A172 (cell line): ENCODE results near the gene FOXL2NB. TPM values are rescaled to one million over a fixed set of nuclear protein-coding genes. Genes with fewer than 3 reads are reported as not detected.
"Not testable (repeated sequence)": the region's sequence is repeated elsewhere in the genome, so short reads cannot be mapped to it uniquely, and the experiment has no call there.

Source experiments
- DNase-seq: peaks from one replicate; pipeline ENCODE4 v3.0.0-alpha.2; 2015; ENCODE audit warnings: low spot score
- total RNA-seq: library from RNA; depleted of rRNA; stranded (reverse); fragments of >200 nt; shearing (Covaris generic); gene quantifications from 2 replicates; pipeline ENCODE4 v1.2.3, GENCODE V29; 2014; rRNA removed

FOXL2NB gene
- total RNA-seq: 2.3 and 2.6 TPM in 2 replicates

- peak; percentile 13 for DNase-seq
These were observed at the start of gene FOXL2NB, which contains the start of gene FOXL2 for GRCh38 chr3:138946663-138947494. FOXL2NB (plus strand) TSS chr3:138947217; CDS start chr3:138947365, 148 bp downstream. FOXL2 (minus strand) TSS chr3:138947137; CDS start chr3:138946722, 415 bp downstream.

GRCh38 chr3:138898301-138898700 is 48.7 kb upstream of the FOXL2NB start:
- peak; percentile 31 for DNase-seq

GRCh38 chr3:138898708-138899107 is 48.3 kb upstream of the FOXL2NB start:
- no peak for DNase-seq

GRCh38 chr3:138899351-138899991 is 47.5 kb upstream of the FOXL2NB start:
- DNase-seq: no peak

GRCh38 chr3:138901567-138901966 is 45.5 kb upstream of the FOXL2NB start:
- no peak for DNase-seq

GRCh38 chr3:138902171-138902570 is 44.8 kb upstream of the FOXL2NB start:
- DNase-seq: no peak

GRCh38 chr3:138907539-138907938 is 39.5 kb upstream of the FOXL2NB start:
- no peak for DNase-seq

- no peak for DNase-seq
These were observed 38.2 kb upstream of the FOXL2NB start for GRCh38 chr3:138908846-138909245.

- no peak for DNase-seq
These were observed 37.1 kb upstream of the FOXL2NB start for GRCh38 chr3:138909904-138910303.

GRCh38 chr3:138911621-138912020 is 35.4 kb upstream of the FOXL2NB start:
- DNase-seq: no peak

- no peak for DNase-seq
These were observed 34.8 kb upstream of the FOXL2NB start for GRCh38 chr3:138912237-138912636.

- DNase-seq: no peak
These were observed 33.3 kb upstream of the FOXL2NB start for GRCh38 chr3:138913766-138914165.

GRCh38 chr3:138914870-138915502 is 32.0 kb upstream of the FOXL2NB start:
- peak; percentile 74 for DNase-seq

- peak; percentile 80 for DNase-seq
These were observed 31.2 kb upstream of the FOXL2NB start for GRCh38 chr3:138915503-138916498.

- peak; percentile 30 for DNase-seq
These were observed 30.2 kb upstream of the FOXL2NB start for GRCh38 chr3:138916824-138917223.

- DNase-seq: no peak
These were observed 27.7 kb upstream of the FOXL2NB start for GRCh38 chr3:138919325-138919724.

- DNase-seq: peak; percentile 89
These were observed 25.4 kb upstream of the FOXL2NB start for GRCh38 chr3:138921316-138922292.

- DNase-seq: not testable (repeated sequence)
These were observed 24.6 kb upstream of the FOXL2NB start for GRCh38 chr3:138922400-138922799.

- DNase-seq: peak; percentile 85
These were observed 23.5 kb upstream of the FOXL2NB start for GRCh38 chr3:138923531-138923994.
